Spleen (tissue), 7 donors: ENCODE results near the gene ZNF385B.
"Not testable (repeated sequence)": the region's sequence is repeated elsewhere in the genome, so short reads cannot be mapped to it uniquely, and the experiment has no call there.

Experiments used
- POLR2A ChIP-seq, 3 donors: fragments of 450-650 bp; IDR thresholded peaks; one replicate each; pipeline ENCODE4 v1.5.1; 2017; ENCODE audit warnings: antibody characterized with exemption in 3 of 3, mild to moderate bottlenecking in 1 of 3
- POLR2AphosphoS5 ChIP-seq, 3 donors: sonication (generic); formaldehyde crosslinking; IDR thresholded peaks; one replicate each; pipeline ENCODE4 v1.5.1; 2017; ENCODE audit warnings: antibody characterized with exemption in 3 of 3
- TF ChIP-seq, protein P1 (sequence below), 11 experiments: fragments of 200-600 bp in 7 of 11; fragments of 450-650 bp in 4 of 11; sonication (generic) in 4 of 11; IDR thresholded peaks in 8 of 11; conservative IDR thresholded peaks in 3 of 11; 1 replicate in 7 of 11; 2 replicates in 4 of 11; pipeline versions ENCODE4 v1.4.0 to v1.8.0; 2016 to 2021; ENCODE audit warnings: antibody characterized with exemption in 11 of 11, inconsistent platforms in 4 of 11, mild to moderate bottlenecking in 1 of 11
- donor health status: DM: no; HTN: no; CAD: no; lungs with moderate emphysema.
- donor health status: DM: no; HTN: no; CAD: no.
- donor health status: DM: no; HTN: no; CAD: no.

GRCh38 chr2:179782346-179782745, 79.1 kb downstream of the ZNF385B start:
- TF ChIP-seq, protein P1, sequence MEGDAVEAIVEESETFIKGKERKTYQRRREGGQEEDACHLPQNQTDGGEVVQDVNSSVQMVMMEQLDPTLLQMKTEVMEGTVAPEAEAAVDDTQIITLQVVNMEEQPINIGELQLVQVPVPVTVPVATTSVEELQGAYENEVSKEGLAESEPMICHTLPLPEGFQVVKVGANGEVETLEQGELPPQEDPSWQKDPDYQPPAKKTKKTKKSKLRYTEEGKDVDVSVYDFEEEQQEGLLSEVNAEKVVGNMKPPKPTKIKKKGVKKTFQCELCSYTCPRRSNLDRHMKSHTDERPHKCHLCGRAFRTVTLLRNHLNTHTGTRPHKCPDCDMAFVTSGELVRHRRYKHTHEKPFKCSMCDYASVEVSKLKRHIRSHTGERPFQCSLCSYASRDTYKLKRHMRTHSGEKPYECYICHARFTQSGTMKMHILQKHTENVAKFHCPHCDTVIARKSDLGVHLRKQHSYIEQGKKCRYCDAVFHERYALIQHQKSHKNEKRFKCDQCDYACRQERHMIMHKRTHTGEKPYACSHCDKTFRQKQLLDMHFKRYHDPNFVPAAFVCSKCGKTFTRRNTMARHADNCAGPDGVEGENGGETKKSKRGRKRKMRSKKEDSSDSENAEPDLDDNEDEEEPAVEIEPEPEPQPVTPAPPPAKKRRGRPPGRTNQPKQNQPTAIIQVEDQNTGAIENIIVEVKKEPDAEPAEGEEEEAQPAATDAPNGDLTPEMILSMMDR (IDR thresholded peaks at IDR 0.05 in 8 of 11, conservative IDR thresholded peaks at IDR 0.05 in 3 of 11): not testable (repeated sequence)
- not testable (repeated sequence) for TF ChIP-seq POLR2AphosphoS5, POLR2A (IDR thresholded peaks at IDR 0.05)
